GM21576 (cell line): ENCODE measurements around the gene CEP164.

Experiments
- ATAC-seq: cut with Tn5 transposase; IDR thresholded peaks from one replicate; pipeline ENCODE4 v1.9.1; 2021; ENCODE audit warnings: mild to moderate bottlenecking, moderate library complexity; ENCODE audit not compliant: unreplicated experiment

Gene CEP164

GRCh38 chr11:117327567-117328374, at the start of gene CEP164:
Gene CEP164 (plus strand): TSS chr11:117327854. CDS start chr11:117338587, 10,733 bp downstream.
- peak; percentile 98 for ATAC-seq

DNA sequence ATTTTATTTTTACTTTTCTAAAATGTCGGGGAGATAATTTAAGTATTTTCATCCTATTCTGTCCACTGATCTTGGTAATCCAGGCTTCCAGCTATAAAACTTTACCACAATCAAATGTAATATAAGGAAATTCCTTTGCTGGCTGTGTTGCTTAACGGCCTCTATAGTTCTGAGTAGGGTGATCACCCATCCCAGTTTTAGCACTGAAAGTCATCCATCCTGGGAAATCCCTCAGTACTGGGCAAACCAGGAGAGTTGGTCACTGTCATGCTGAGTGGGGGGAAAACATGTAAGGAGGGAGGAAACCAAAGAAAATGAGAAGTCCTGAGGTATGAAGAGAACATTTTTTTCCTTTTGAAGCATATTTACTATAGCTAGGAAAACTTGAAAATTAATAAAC, 49.3 kb upstream of the CEP164 start:
- ATAC-seq = no peak

- no peak for ATAC-seq
Measured at GRCh38 chr11:117279711-117280376, 47.8 kb upstream of the CEP164 start.

DNA sequence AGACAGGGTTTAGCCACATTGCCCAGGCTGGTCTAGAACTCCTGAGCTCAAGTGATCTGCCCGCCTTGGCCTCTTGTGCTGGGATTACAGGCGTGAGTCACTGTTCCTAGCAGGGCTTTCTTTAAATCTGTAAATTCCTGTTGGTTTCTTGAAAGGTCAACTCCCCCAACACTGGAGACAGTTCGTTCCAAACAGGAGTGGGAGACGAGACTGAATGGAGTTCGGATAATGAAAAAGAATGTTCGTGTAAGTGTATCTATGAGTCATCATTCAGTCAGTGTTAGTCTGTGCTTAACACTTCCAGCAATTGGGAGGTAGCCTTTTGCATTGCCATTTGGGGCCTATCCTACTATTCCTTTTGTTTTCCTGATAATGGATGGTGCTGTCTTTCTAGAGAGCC, 46.5 kb upstream of the CEP164 start:
- ATAC-seq = no peak

DNA sequence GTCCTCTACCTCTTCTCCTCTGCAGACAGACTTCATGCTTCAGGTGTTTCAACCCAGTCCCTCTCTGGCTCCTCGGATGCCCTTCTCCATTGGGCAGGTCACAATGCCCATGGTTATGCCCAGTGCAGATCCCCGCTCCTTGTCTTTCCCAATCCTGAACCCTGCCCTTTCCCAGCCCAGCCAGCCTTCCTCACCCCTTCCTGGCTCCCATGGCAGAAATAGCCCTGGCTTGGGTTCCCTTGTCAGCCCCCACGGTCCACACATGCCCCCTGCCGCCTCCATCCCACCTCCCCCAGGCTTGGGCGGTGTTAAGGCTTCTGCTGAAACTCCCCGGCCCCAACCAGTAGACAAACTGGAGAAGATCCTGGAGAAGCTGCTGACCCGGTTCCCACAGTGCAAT, 45.8 kb upstream of the CEP164 start:
- no peak for ATAC-seq

GRCh38 chr11:117282956-117283355, 44.7 kb upstream of the CEP164 start:
- no peak for ATAC-seq

DNA sequence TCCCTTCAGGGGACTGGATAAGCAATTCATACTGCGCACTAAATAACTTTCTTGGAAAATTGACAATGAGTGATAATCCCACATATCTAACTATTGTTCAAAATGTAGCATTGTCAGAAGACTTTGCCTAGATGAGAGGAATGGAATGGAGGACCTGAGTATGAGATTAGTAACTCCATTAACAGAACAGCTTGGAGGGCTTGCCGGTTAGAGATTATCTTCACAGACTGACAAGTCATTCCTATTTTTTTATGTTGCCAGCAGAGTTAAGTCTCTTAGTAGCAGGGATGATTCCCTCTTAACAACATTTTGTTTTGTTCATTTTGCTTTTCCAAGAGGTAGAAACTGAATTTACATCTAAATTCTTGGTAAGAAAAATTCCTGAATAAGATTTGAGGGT, 43.6 kb upstream of the CEP164 start:
- ATAC-seq = no peak

- ATAC-seq = no peak
Measured at GRCh38 chr11:117286588-117286987, 41.1 kb upstream of the CEP164 start.

GRCh38 chr11:117287668-117288067, 40.0 kb upstream of the CEP164 start:
- no peak for ATAC-seq

DNA sequence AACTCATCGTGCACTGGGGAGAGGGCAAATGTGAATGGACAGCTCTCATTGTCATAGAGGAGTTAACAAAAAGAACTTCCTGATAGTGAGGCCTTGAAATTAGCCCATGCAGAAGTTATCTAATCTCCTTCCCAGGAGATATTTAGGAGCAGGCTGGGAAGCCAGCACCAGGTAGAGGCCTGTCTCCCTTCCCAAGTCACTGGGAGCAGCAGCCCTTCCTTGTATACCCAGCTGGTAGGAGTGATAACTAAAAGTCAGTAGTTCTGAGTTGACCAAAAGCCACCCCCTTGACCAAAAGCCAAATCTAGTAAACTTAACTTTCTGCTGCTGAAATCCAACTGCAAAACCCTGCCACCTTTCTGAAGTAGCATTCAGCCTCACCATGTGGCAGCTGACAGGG, 37.9 kb upstream of the CEP164 start:
- ATAC-seq = no peak

- no peak for ATAC-seq
Measured at GRCh38 chr11:117290809-117291396, 36.8 kb upstream of the CEP164 start, which contains the start of gene BACE1-AS. Gene BACE1-AS (plus strand): TSS chr11:117291346.

DNA sequence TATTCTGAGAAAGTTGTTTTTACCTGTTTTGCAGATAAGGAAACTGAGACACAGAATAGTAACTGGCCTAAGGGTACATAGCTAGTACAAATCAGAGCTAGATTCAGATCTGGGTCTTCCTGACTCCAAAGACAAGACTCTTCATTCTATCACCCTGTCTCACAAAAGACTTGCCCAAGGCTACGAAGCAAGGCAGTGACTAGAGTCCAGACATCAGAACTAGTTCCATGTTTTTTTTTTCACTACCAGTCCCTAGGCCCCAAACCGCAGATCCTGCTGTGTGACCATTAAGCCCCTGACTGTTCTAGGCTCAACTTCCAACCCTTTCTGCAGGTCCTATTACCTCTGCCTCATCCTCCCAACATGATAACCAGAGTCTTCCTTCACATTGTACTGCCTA, 35.0 kb upstream of the CEP164 start:
- no peak for ATAC-seq

DNA sequence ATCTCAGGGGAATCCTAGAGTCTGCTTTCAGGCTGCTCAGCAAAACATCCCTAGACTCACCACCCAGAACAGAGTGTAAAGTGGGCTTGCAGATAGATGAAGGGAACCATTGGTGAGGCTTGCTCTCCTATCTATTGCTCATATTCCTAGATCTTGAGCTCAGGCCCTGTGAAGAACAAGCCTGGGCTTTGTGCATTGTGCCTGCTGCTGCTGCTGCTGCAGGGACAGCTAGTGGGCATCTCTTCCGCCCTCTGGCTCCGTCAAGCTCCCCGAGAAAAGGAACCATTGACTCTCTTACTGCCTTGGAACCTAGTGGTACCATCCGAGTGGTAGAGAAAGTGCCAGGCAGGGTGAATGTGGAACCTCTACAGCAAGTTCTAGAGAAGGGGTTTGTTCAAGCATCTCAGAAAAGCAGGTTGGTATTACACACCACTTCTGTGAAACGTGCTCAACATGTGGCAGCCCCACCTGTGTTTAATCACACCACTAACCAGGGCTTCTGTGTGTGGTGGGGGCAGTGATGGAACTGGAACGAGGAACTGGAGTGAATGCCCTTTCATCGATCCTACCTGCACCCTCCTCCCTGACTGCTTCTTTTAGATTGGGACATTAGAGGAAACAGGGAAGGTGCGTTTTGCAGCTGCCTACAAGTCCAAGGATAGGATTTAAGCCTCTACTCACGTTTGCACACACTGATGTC, 32.1 kb upstream of the CEP164 start:
- no peak for ATAC-seq

- no peak for ATAC-seq
Measured at GRCh38 chr11:117296881-117297280, 30.8 kb upstream of the CEP164 start.

DNA sequence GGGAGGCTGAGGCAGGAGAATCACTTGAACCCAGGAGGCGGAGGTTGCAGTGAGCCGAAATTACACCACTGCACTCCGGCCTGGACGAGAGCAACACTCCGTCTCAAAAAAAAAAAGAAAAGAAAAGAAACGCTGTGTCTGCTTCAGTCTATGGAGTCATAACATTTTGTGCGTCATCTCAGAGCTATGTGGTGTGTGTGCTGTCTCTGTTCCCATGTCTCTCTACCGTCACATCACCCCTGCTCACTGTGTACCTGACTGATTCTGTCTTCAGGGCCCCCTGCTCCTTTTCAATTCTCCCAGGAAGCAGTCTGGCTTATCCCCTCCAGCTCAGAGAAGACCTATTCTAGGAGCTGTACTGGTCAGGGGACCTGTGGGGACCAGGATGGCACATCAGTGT, 29.5 kb upstream of the CEP164 start:
- ATAC-seq = no peak

- ATAC-seq = no peak
Measured at GRCh38 chr11:117299351-117300282, 28.0 kb upstream of the CEP164 start.

GRCh38 chr11:117300283-117300663, 27.4 kb upstream of the CEP164 start:
- no peak for ATAC-seq

- no peak for ATAC-seq
Measured at GRCh38 chr11:117300773-117301172, 26.9 kb upstream of the CEP164 start.

DNA sequence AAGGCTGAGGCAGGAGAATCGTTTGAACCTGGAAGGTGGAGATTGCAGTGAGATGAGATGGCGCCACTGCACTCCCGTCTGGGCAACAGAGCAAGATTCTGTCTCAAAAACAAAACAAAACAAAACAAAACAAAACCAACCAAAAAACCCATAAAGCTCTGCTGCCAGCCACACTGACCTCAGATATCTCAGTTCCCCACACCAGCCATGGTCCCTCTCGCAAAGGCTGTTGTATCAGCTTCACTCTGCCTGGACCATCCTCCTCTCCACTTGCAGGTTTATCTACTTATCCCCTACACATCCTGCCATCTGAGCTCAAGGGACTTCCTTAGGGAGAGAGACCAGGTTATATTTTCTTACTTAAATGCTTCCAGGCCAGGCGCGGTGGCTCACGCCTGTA, 25.4 kb upstream of the CEP164 start:
- no peak for ATAC-seq

- no peak for ATAC-seq
Measured at GRCh38 chr11:117303101-117303500, 24.6 kb upstream of the CEP164 start.
